Measurements from ENCODE around the gene SETD7.
A peak's percentile ranks its signal among the peaks of the same experiment; 100 is the strongest.

Gene SETD7

DNA sequence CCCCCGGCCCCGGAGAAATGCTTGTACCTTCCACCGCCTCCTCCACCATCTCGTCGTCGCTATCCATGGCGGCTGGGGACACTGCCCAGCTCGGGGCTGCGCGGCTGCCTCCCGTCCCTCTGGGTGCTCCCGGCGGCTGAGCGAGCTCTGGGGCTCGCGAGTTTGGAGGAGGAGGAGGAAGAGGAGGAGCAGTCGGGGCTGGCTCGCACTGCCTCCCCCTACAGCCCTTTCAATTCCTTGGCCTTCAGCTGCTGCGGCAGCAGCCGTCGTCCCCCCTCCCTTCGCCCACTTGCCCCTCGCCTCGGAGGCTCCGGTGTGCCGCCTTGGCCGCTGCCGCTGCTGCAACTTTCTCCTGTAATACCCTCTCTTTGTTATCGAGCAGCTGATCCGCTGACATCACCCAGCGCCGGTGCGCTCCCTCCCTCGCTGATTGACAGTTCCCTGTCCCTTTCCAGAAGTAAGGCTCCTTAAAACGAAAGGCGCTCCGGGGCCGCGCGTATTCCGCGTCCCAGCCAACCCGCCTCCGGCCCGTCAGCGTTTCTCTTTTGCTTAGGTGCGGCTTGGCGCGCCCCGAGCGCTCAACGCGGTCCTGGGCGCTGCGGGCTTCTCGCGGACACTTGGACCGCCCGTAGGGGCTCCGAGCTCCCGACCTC, at the start of gene SETD7:
Gene SETD7, minus strand, starts transcription at position 149 of the 653 bp plus-strand sequence. Its CDS starts 82 bp downstream, at position 67.
- peak; percentile 63 for DNase-seq

- DNase-seq, result no peak
Observed at GRCh38 chr4:139605516-139605915, 49.5 kb upstream of the SETD7 start.

- DNase-seq, result no peak
Observed at GRCh38 chr4:139603576-139604410, 47.8 kb upstream of the SETD7 start.

DNA sequence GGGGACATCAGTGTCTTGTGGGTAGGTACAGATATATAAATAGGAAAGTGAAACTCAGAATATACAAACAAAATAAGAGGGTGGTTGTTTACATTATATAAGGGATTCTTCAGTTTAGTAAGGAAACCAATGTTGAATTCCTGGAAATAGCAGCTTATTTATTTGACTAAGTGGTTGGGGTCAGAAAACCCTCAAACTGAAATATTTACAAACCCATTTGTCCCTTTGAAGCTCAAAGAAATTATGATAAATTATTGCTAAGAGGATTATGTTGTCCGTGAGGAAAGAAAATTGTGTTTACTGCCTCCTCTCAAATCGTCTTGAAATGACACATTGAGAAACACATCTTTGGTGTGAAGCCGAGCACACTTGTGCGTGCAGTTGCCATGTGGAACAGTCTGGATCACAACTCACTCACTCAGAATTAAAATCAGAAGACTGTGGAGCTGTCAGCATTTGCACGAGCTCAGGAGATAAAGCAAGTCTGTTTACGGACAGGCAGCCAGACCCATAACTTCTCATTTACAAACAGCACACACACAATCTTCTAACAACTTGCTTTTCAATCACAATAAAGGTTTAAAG, 46.8 kb upstream of the SETD7 start:
- no peak for DNase-seq

- DNase-seq, result no peak
Observed at GRCh38 chr4:139600662-139601061, 44.6 kb upstream of the SETD7 start.

- no peak for DNase-seq
Observed at GRCh38 chr4:139599594-139600374, 43.8 kb upstream of the SETD7 start.

DNA sequence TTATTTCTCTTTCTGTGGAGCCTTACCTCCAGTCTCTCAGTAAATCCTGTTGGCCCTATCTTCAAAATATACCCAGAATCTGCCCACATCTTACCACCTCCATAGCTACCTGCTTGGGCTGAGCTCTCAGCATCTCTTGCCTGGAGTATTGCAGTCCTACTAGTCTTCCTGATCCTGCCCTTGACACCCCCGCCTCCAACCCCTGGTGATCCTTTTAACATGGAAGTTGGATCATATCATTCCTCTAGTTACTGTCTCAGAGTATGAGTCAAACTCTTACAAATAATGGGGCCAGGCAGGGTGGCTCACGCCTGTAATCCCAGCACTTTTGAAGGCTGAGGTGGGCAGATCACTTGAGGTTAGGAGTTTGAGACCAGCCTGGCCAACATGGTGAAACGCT, 43.1 kb upstream of the SETD7 start:
- no peak for DNase-seq

DNA sequence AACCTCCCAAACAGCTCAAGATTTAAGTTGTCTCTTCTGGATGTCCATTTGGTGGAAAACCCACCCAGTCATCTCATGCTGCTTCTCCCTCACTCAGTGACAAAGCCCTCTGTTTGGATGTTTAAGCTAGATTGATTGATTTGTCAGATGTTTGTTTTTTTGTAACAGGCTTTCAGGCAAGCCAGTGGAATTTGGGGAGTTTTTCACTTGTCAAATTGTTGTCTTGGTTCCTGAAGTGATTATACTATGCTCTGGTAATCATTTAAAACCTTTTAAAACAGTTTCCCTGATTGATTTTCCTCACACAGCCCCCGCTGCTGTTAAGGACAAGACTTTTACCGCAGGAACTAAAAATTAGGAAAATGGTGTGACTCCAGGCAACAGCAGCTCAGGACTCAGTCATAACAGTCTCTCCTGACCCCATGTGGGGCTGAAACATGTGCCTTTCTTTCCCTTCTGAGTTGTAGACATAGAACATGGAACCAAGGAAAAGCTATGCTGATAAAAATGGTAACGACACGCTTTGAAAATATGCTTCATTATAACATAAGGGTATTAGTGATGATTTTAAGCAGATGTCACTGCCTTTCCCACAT, 40.8 kb upstream of the SETD7 start:
- DNase-seq, result no peak

DNA sequence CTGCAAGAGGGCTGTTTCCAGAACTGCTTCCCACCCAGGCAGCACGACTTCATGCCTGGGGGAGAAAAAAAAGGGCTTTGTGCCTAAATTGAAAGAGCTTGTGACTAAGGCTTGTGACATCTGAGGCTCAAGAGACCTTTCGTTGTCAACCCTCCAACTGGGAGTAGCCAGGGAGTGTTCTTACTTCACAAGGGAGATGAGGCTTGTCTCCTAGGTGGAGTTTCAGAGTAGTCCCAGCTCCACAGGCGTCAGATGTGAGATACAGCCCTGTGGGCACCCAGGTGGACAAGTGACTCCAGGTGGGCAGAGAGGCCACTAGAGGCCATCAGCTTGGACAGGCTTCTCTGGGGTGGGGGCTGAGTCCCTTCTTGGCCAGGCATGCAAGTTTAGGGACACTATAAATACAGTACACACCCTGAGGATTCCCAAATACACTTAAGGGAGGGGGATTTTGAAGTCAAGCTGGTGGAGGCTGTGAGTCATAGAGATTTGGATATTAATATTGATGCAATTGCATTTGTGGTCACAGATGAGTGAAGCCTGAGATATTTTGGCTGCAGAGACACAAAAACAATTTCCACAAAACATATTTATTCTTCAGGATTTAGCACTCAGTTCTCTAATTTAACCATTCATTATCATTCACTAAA, 40.1 kb upstream of the SETD7 start:
- no peak for DNase-seq

GRCh38 chr4:139594591-139595185, 38.7 kb upstream of the SETD7 start:
- no peak for DNase-seq

- DNase-seq, result no peak
Observed at GRCh38 chr4:139593091-139593564, 37.1 kb upstream of the SETD7 start.

DNA sequence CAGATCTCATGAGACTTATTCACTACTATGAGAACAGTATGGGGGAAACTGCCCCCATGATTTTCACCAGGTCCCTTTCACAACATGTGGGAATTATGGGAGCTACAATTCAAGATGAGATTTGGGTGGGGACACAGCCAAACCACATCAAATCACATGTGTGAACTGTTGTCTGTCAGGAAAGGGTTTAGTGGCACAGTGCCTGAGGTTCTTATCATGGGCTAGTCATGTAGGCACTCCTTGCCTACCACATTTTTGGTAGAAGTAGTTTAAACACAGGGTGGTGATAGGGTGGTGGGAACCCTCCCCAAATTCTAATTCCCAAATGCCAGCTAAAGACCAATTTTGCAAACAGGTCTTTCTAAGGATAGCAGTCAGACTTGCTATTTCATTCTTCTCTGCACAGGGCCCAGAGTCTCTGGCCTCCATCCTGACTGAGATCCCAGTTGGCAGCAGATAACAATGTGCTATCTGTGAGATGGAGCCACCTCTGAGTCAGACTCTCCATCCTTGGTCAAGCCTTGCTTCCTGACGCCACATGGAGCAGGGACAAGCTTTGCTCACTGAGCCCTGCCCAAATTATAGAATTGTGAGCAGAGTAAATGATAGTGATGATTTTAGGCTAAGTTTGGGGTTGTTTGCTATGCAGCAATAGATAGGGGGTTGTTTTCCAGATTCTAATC, 33.5 kb upstream of the SETD7 start:
- DNase-seq, result no peak

GRCh38 chr4:139587446-139587845, 31.4 kb upstream of the SETD7 start:
- no peak for DNase-seq

GRCh38 chr4:139585473-139585872, 29.5 kb upstream of the SETD7 start:
- DNase-seq, result no peak

DNA sequence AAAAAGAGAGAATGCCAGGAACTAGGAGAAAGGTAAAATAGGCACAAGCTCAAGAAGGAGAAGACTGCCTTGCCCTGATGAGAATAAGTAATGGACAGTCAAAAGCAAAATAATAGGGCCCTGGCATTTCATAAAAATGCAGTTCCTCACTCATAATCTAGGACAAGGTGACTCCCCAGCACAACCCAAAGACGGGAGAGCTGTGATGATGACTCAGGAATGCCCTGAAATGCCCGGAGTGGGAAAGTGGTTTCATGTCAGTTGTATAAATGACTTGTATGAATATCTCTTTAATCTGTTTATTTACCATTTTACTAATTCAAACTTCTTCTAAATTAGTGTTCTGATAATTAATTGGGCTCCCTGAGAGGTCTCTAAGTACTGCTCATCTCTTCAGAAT, 28.8 kb upstream of the SETD7 start:
- DNase-seq, result no peak

DNA sequence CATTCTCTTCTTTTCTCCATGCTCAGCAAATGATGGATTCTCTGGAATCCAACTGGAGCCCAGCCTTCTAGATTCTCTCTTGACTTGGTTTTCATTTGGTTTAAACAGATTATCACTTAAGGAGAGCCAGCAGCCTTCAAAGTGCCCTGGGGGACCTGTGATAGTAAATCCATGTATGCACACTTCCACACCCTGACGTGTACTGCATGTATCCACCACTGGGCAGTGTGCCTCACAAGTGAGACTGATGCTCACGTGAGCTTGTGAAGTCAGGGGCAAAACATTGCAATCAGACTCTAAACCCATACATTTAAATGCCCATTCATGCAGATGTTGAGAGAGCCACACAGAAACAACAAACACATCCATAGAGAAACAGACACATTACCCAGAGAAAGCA, 28.0 kb upstream of the SETD7 start:
- no peak for DNase-seq

DNA sequence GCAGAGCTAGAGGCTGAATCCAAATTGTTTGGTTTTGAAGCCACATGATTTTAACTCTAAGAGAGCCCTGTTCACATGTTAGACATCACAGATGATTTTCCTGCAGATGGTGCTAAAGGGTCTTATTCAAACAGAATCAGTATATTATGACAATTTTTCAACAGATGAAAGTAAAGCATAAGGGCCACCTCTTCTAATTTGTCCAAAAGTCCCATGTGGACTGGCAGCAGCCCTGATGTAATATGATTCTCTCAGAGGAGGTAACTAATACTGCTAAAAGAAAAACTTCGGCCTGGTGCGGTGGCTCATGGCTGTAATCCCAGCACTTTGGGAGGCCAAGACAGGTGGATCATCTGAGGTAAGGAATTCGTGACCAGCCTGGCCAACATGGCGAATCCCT, 26.0 kb upstream of the SETD7 start:
- no peak for DNase-seq

GRCh38 chr4:139581096-139581495, 25.1 kb upstream of the SETD7 start:
- no peak for DNase-seq

- no peak for DNase-seq
Observed at GRCh38 chr4:139576219-139576618, 20.2 kb upstream of the SETD7 start.

GRCh38 chr4:139575072-139575471, 19.1 kb upstream of the SETD7 start:
- no peak for DNase-seq

GRCh38 chr4:139574641-139575040, 18.6 kb upstream of the SETD7 start:
- DNase-seq, result no peak
